Stomach (tissue), 9 donors: Measurements from ENCODE around the gene INTS6L. TPM values are rescaled to one million over a fixed set of nuclear protein-coding genes. Genes with fewer than 3 reads are reported as not detected.

Source experiments
- DNase-seq, 2 donors: peaks; one replicate each; pipeline versions ENCODE4 v3.0.0 to v3.0.0-alpha.2; 2013 to 2019
- H3K27ac ChIP-seq, 5 donors: fragments of 200-600 bp in 4 of 5; sonication (generic) in 4 of 5; one replicate each; pipeline ENCODE4 v1.5.1; 2013 to 2019; ENCODE audit warnings: mild to moderate bottlenecking in 1 of 5, moderate library complexity in 1 of 5
- H3K27me3 ChIP-seq, 3 donors: fragments of 200-600 bp; sonication (generic); one replicate each; pipeline ENCODE4 v1.5.1; 2017 to 2019; ENCODE audit warnings: mixed run types in 1 of 3
- H3K36me3 ChIP-seq, 4 donors: fragments of 200-600 bp; sonication (generic); 1 replicate in 3 of 4; 2 replicates in 1 of 4; pipeline ENCODE4 v1.5.1; 2016 to 2019
- H3K4me1 ChIP-seq, 4 donors: fragments of 200-600 bp; sonication (generic); one replicate each; pipeline ENCODE4 v1.5.1; 2016 to 2019
- H3K4me3 ChIP-seq, 4 donors: fragments of 200-600 bp; sonication (generic) in 3 of 4; one replicate each; pipeline ENCODE4 v1.5.1; 2016 to 2019; ENCODE audit warnings: mild to moderate bottlenecking in 1 of 4
- H3K9me3 ChIP-seq, 4 donors: fragments of 200-600 bp; sonication (generic); one replicate each; pipeline ENCODE4 v1.5.1; 2016 to 2019
- CTCF ChIP-seq, 7 experiments: fragments of 450-650 bp in 4 of 7; fragments of 200-600 bp in 3 of 7; sonication (generic) in 3 of 7; IDR thresholded peaks; one replicate each; pipeline ENCODE4 v1.5.1; 2016 to 2019; ENCODE audit warnings: antibody characterized with exemption in 7 of 7, control low read depth in 2 of 7, mild to moderate bottlenecking in 1 of 7
- EP300 ChIP-seq: sonication (generic); formaldehyde crosslinking; IDR thresholded peaks from one replicate; pipeline ENCODE4 v1.6.1; 2017; ENCODE audit warnings: antibody characterized with exemption
- POLR2A ChIP-seq, 4 donors: fragments of 450-650 bp; IDR thresholded peaks; one replicate each; pipeline ENCODE4 v1.6.1; 2016; ENCODE audit warnings: antibody characterized with exemption in 4 of 4, control low read depth in 2 of 4, mild to moderate bottlenecking in 1 of 4, moderate library complexity in 1 of 4
- POLR2AphosphoS5 ChIP-seq, 3 donors: sonication (generic); formaldehyde crosslinking; IDR thresholded peaks; one replicate each; pipeline ENCODE4 v1.6.1; 2016; ENCODE audit warnings: antibody characterized with exemption in 3 of 3
- WGBS, 5 donors: extraction: QIAGEN DNeasy Blood & Tissue Kit in 3 of 5; methylation state at CpG; one replicate each; pipeline versions ENCODE4 v1.1.5 to v1.1.7; 2013 to 2018; 5-methylcytosine and 5-hydroxymethylcytosine counted together
- intact Hi-C: fragments of 100-400 bp; cut with DNase I; formaldehyde crosslinking; loops from one replicate; pipeline ENCODE4 v1.15.1; 2023; ENCODE audit warnings: low total_unique reads
- polyA plus RNA-seq, 3 donors: library from polyadenylated mRNA; stranded (reverse); fragments of 200-250 nt; gene quantifications; one replicate each; pipeline ENCODE4 v1.2.3, GENCODE V29; 2013
- total RNA-seq, 5 donors: library from RNA; depleted of rRNA; stranded (reverse); fragments of >200 nt; gene quantifications; one replicate each; pipeline versions ENCODE4 v1.1.0 to v1.2.3, GENCODE V29; 2014 to 2016
- donor health status: healthy with polysubstance abuse.
- donor health status: Bipolar disorder and iron deficiency.
- donor health status: healthy.

The INTS6L gene
- total and polyA plus RNA-seq, 8 donors = 1.4 to 41.7 (median 11.2) TPM

DNA sequence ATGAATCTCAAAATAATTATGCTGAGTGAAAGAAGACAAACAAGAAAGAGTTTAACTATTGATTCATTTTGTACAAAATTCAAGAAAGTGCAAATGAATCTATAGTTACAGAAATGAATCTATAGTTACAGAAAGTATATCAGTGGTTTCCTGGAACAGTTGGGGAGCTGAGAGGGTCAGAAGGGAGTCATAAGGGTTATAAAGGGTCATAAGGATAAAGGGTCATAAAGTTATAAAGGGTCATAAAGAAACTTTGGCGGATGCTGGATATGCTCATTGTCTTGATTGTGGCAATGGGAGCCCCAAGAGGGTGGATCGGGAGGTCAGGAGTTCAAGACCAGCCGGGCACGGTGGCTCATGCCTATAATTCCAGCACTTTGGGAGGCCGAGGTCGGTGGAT is 26.0 kb upstream of the INTS6L start:
- WGBS, 5 donors = 75 to 97% (median 87%) methylated on average over 5 to 6 of the region's 6 CpGs
- H3K9me3 ChIP-seq = no peaks in the 10 kb centered on the region
- no peaks in the 10 kb centered on the region for H3K36me3 ChIP-seq
- DNase-seq = no peak
- no peak for TF ChIP-seq EP300
- TF ChIP-seq CTCF (IDR thresholded peaks at IDR 0.05) = no peak
- TF ChIP-seq POLR2A (IDR thresholded peaks at IDR 0.05) = no peak
- no peak for TF ChIP-seq POLR2AphosphoS5 (IDR thresholded peaks at IDR 0.05)
- peaks cover 0 to 3% (median 0%) of the 10 kb centered on the region in 3 donors for H3K27me3 ChIP-seq
- no peak overlapping the region for H3K4me3 ChIP-seq
- no peak overlapping the region for H3K27ac ChIP-seq
- intact Hi-C loops = no loop called here
- no peaks in the 10 kb centered on the region for H3K4me1 ChIP-seq

DNA sequence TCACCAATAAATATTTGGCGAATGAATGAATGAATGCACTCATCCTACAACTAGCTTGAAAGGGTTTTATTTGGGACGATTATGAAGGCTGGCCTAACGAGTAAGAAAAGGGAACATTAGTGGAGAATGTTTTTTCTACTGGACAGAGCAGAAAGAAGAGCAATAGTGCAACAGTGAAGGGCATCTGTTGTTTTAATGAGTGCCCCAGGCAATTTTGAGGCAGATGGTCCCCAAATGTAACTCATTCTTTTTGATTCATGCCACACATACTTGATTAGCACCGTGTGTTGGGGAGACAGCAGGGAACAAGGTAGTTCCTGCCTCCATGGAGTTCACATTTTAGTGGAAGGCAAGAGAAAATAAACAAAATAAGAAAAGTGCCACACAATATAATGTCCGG is 22.7 kb upstream of the INTS6L start:
- no peaks in the 10 kb centered on the region for H3K9me3 ChIP-seq
- TF ChIP-seq POLR2AphosphoS5 (IDR thresholded peaks at IDR 0.05) = no peak
- H3K27ac ChIP-seq = no peak overlapping the region
- intact Hi-C loops = no loop called here
- no peaks in the 10 kb centered on the region for H3K36me3 ChIP-seq
- no peak for DNase-seq
- H3K27me3 ChIP-seq = peaks cover 0 to 3% (median 0%) of the 10 kb centered on the region in 3 donors
- WGBS, 5 donors = 61 to 87% (median 72%) methylated on average over 5 of the region's 5 CpGs
- H3K4me3 ChIP-seq = no peak overlapping the region
- H3K4me1 ChIP-seq = no peaks in the 10 kb centered on the region

- peaks cover 0 to 3% (median 0%) of the 10 kb centered on the region in 3 donors for H3K27me3 ChIP-seq
- no peak for TF ChIP-seq CTCF (IDR thresholded peaks at IDR 0.05)
- no peak for TF ChIP-seq EP300
- TF ChIP-seq POLR2A (IDR thresholded peaks at IDR 0.05) = no peak
- no peak for TF ChIP-seq POLR2AphosphoS5 (IDR thresholded peaks at IDR 0.05)
- intact Hi-C loops = no loop called here
- no peaks in the 10 kb centered on the region for H3K9me3 ChIP-seq
- H3K4me1 ChIP-seq = no peaks in the 10 kb centered on the region
- no peaks in the 10 kb centered on the region for H3K36me3 ChIP-seq
- 76 to 96% (median 84%) methylated on average over 2 of the region's 2 CpGs for WGBS, 5 donors
- DNase-seq = no peak
- H3K27ac ChIP-seq = no peak overlapping the region
- H3K4me3 ChIP-seq = no peak overlapping the region
Measured at GRCh38 chrX:135498236-135498635, 22.2 kb upstream of the INTS6L start.

DNA sequence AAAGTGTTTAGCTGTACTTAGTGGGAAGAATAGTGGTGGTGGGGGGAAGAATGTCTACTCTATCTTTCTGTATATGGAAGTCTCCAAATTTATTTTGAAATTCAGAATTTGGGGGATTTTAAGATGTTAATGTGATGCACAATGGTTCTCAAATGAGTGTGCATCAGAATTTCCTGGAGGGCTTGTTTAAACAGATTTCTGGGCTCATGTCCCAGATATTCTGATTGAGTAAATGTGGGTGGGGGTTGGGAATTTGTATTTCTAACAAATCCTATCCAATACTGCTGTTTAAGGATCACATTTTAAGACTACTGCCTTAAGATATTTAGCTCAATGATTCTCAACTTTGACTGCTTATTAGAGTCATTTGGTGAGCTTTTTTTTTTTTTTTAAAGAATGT is 15.1 kb upstream of the INTS6L start:
- Histone ChIP-seq H3K4me1 (no peaks in the 10 kb centered on the region), H3K27ac (no peak overlapping the region), H3K36me3 (no peaks in the 10 kb centered on the region), H3K27me3 (no peaks in the 10 kb centered on the region), H3K4me3 (no peak overlapping the region), H3K9me3 (no peaks in the 10 kb centered on the region)
- intact Hi-C loops = no loop called here
- DNase-seq = peak in 1 of 2 donors; percentile 35
- no peak for TF ChIP-seq POLR2A (IDR thresholded peaks at IDR 0.05)
- TF ChIP-seq POLR2AphosphoS5 (IDR thresholded peaks at IDR 0.05) = no peak
- no peak for TF ChIP-seq EP300
- TF ChIP-seq CTCF (IDR thresholded peaks at IDR 0.05) = no peak

GRCh38 chrX:135509885-135510284 is 10.6 kb upstream of the INTS6L start:
- 64 to 81% (median 71%) methylated on average over 2 of the region's 2 CpGs for WGBS, 5 donors
- TF ChIP-seq EP300 (no peak), CTCF (IDR thresholded peaks at IDR 0.05) (no peak), POLR2A (IDR thresholded peaks at IDR 0.05) (no peak), POLR2AphosphoS5 (IDR thresholded peaks at IDR 0.05) (no peak)
- Histone ChIP-seq H3K9me3 (no peaks in the 10 kb centered on the region), H3K27ac (no peak overlapping the region), H3K36me3 (no peaks in the 10 kb centered on the region), H3K4me1 (no peaks in the 10 kb centered on the region), H3K4me3 (no peak overlapping the region), H3K27me3 (no peaks in the 10 kb centered on the region)
- DNase-seq = no peak
- intact Hi-C loops = no loop called here
